ENCODE measurements around the gene LRMDA. TPM values are rescaled to one million over a fixed set of nuclear protein-coding genes. Genes with fewer than 3 reads are reported as not detected.

Gene LRMDA
- polyA plus RNA-seq, 1 donor (not counting 4 experiments of a cell fraction or from before 2014, with no cell fraction given): not detected

DNA sequence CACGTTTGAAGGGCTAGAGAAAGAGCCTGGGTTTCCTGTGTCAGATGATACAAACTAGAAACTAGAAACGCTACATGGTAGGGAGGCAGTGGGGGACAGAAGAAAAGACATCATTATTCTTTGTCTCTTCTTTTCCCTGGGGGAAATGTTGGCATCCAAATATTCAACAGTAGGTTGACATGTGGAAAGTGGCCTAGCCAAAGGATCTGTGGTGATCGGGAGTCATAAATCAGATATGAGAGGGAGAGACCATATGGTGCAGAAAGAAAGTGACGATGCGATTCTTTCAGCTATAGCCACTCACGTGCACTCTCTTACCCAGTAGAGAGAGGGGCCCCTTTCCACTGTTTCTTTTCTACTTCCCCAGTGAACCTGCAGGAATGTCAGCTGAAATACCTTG, 964.7 kb downstream of the LRMDA start:
- H3K27ac ChIP-seq (ENCODE audit: control insufficient read depth, insufficient read depth, low read length): no peak overlapping the region
- no peaks in the 10 kb centered on the region for H3K27me3 ChIP-seq (ENCODE audit: control insufficient read depth, extremely low read depth, insufficient read depth, low read length)
- H3K4me2 ChIP-seq (ENCODE audit: control insufficient read depth, extremely low read depth, insufficient read depth, low read depth, low read length): no peak overlapping the region
- H2AFZ ChIP-seq (ENCODE audit: control insufficient read depth, low read length): no peak overlapping the region
- H3K36me3 ChIP-seq (ENCODE audit: control insufficient read depth in 2 of 2, extremely low read depth in 1 of 2, insufficient read depth in 2 of 2, low read length in 2 of 2): no peaks in the 10 kb centered on the region
- no peak overlapping the region for H3K9ac ChIP-seq (ENCODE audit: control insufficient read depth, extremely low read depth, insufficient read depth, low read length)
- H3K9me3 ChIP-seq (ENCODE audit: control insufficient read depth, low read depth, low read length): no peaks in the 10 kb centered on the region
- FAIRE-seq (no peak), DNase-seq (ENCODE audit: low read depth, low spot score) (no peak)
- H4K20me1 ChIP-seq (ENCODE audit: control insufficient read depth, extremely low read depth, insufficient read depth, low read length): no peaks in the 10 kb centered on the region
- no peaks in the 10 kb centered on the region for H3K4me1 ChIP-seq (ENCODE audit: control insufficient read depth, extremely low read depth, insufficient read depth, low read length)
- TF ChIP-seq, protein P1, sequence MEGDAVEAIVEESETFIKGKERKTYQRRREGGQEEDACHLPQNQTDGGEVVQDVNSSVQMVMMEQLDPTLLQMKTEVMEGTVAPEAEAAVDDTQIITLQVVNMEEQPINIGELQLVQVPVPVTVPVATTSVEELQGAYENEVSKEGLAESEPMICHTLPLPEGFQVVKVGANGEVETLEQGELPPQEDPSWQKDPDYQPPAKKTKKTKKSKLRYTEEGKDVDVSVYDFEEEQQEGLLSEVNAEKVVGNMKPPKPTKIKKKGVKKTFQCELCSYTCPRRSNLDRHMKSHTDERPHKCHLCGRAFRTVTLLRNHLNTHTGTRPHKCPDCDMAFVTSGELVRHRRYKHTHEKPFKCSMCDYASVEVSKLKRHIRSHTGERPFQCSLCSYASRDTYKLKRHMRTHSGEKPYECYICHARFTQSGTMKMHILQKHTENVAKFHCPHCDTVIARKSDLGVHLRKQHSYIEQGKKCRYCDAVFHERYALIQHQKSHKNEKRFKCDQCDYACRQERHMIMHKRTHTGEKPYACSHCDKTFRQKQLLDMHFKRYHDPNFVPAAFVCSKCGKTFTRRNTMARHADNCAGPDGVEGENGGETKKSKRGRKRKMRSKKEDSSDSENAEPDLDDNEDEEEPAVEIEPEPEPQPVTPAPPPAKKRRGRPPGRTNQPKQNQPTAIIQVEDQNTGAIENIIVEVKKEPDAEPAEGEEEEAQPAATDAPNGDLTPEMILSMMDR (optimal IDR thresholded peaks at IDR 0.05 in 1 of 3, IDR thresholded peaks at IDR 0.05 in 1 of 3, conservative IDR thresholded peaks at IDR 0.05 in 1 of 3; ENCODE audit: extremely low read depth in 1 of 3, insufficient read depth in 2 of 3, low read length in 3 of 3): no peak
- TF ChIP-seq EZH2 (IDR thresholded peaks at IDR 0.05; ENCODE audit: low read length): no peak
- no peak overlapping the region for H3K4me3 ChIP-seq (ENCODE audit: control insufficient read depth in 2 of 3, extremely low read depth in 1 of 3, insufficient read depth in 2 of 3, low read depth in 1 of 3, low read length in 3 of 3)
- no peaks in the 10 kb centered on the region for H3K9me1 ChIP-seq (ENCODE audit: control insufficient read depth, extremely low read depth, insufficient read depth, low read length)
- dilution Hi-C loops (cut with MboI; ENCODE audit: extremely low pct_ligation_motif_present, low sequenced_read_pairs): no loop called here
- H3K79me2 ChIP-seq (ENCODE audit: control insufficient read depth, insufficient read depth, low read length): no peaks in the 10 kb centered on the region

DNA sequence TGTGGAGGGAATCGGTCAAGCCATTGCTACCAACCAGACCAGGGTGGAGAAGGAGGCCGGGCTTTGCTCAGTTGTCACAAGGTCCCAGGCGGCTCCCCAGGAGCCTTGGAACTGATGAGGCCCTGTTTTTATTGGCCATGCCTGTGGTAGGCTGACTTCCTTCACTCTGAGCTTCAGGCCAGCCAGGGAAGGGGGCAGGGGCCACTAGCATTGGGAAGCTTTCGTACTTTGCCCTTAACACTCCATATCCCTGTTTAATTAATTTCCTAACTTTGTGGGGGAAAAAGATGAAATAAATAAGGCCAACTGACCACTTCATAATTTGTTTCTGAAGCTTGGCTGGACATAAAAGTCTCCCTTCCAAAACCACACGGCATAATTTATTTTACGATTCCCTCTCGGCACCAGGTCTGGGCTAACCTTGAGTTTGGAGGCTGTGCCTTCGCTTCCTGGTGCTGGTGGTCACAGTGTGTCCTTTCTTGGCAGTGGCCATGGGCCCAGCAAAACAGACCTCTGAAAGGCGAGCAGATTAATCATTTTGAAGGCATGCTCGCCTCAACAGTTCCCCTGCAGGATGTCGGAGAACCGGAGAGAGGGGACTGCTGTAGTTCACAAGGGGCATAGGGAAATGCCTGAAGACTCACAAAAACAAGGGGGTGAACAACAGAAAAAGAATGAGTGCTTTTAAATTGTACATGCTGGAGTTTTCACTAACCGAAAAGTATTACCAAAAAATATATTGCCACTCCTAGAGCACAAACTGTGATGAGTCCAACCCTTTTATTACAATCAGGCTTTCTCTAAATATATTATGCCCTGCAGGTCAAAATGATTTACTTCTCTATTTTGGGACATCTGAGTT, 966.0 kb downstream of the LRMDA start:
- Histone ChIP-seq H3K36me3 (ENCODE audit: control insufficient read depth in 2 of 2, extremely low read depth in 1 of 2, insufficient read depth in 2 of 2, low read length in 2 of 2) (no peaks in the 10 kb centered on the region), H3K4me2 (ENCODE audit: control insufficient read depth, extremely low read depth, insufficient read depth, low read depth, low read length) (no peak overlapping the region), H3K4me3 (ENCODE audit: control insufficient read depth in 2 of 3, extremely low read depth in 1 of 3, insufficient read depth in 2 of 3, low read depth in 1 of 3, low read length in 3 of 3) (no peak overlapping the region), H3K9me1 (ENCODE audit: control insufficient read depth, extremely low read depth, insufficient read depth, low read length) (no peaks in the 10 kb centered on the region), H3K9me3 (ENCODE audit: control insufficient read depth, low read depth, low read length) (no peaks in the 10 kb centered on the region), H4K20me1 (ENCODE audit: control insufficient read depth, extremely low read depth, insufficient read depth, low read length) (no peaks in the 10 kb centered on the region), H3K27ac (ENCODE audit: control insufficient read depth, insufficient read depth, low read length) (no peak overlapping the region), H3K27me3 (ENCODE audit: control insufficient read depth, extremely low read depth, insufficient read depth, low read length) (no peaks in the 10 kb centered on the region), H3K4me1 (ENCODE audit: control insufficient read depth, extremely low read depth, insufficient read depth, low read length) (no peaks in the 10 kb centered on the region), H3K79me2 (ENCODE audit: control insufficient read depth, insufficient read depth, low read length) (no peaks in the 10 kb centered on the region), H3K9ac (ENCODE audit: control insufficient read depth, extremely low read depth, insufficient read depth, low read length) (no peak overlapping the region), H2AFZ (ENCODE audit: control insufficient read depth, low read length) (no peak overlapping the region)
- no peak for TF ChIP-seq EZH2 (IDR thresholded peaks at IDR 0.05; ENCODE audit: low read length)
- TF ChIP-seq, protein P1 (optimal IDR thresholded peaks at IDR 0.05 in 1 of 3, IDR thresholded peaks at IDR 0.05 in 1 of 3, conservative IDR thresholded peaks at IDR 0.05 in 1 of 3; ENCODE audit: extremely low read depth in 1 of 3, insufficient read depth in 2 of 3, low read length in 3 of 3): no peak
- dilution Hi-C loops (cut with MboI; ENCODE audit: extremely low pct_ligation_motif_present, low sequenced_read_pairs): no loop called here
- DNase-seq (ENCODE audit: low read depth, low spot score) (no peak), FAIRE-seq (no peak)

Measured in keratinocyte (primary cell).